Activated T-cell treated with anti-CD3 and anti-CD28 coated beads, Interleukin-2, amount 50 U/mL, for 72 hours (primary cell): ENCODE measurements around the gene INSRR. TPM values are rescaled to one million over a fixed set of nuclear protein-coding genes. Genes with fewer than 3 reads are reported as not detected.

Experiments
- ATAC-seq, 2 donors: fragments of 150-1000 bp; cut with Tn5 transposase; replicated peaks in 1 of 2; 2 replicates each; pipeline ENCODE4 v1.10.0; 2021; ENCODE audit warnings: moderate library complexity in 2 of 2, mild to moderate bottlenecking in 1 of 2
- DNase-seq, 2 donors: peaks; one replicate each; pipeline ENCODE4 v3.0.0; 2021 to 2022; ENCODE audit warnings: mixed read lengths in 1 of 2
- H3K27ac Mint-ChIP-seq: one replicate; pipeline ENCODE4 v1.8.0; 2022; ENCODE audit warnings: mild to moderate bottlenecking, moderate library complexity, mixed read lengths
- H3K27me3 Mint-ChIP-seq: one replicate; pipeline ENCODE4 v1.8.0; 2022; ENCODE audit warnings: low read depth, mixed read lengths
- H3K36me3 Mint-ChIP-seq, 2 donors: one replicate each; pipeline ENCODE4 v1.8.0; 2022; ENCODE audit warnings: mixed read lengths in 2 of 2, mild to moderate bottlenecking in 1 of 2; ENCODE audit not compliant: insufficient read depth in 2 of 2
- H3K4me1 Mint-ChIP-seq: one replicate; pipeline ENCODE4 v1.8.0; 2022; ENCODE audit warnings: low read depth, mixed read lengths
- H3K4me3 Mint-ChIP-seq, 2 donors: one replicate each; pipeline ENCODE4 v1.8.0; 2022; ENCODE audit warnings: mild to moderate bottlenecking in 2 of 2, mixed read lengths in 2 of 2, moderate library complexity in 2 of 2
- H3K9me3 Mint-ChIP-seq, 2 donors: one replicate each; pipeline ENCODE4 v1.8.0; 2022; ENCODE audit warnings: mixed read lengths in 2 of 2
- total RNA-seq, 2 donors: library from RNA; stranded (reverse); gene quantifications; one replicate each; pipeline ENCODE4 v1.2.3, GENCODE V29; 2022

INSRR gene
- total RNA-seq, result under 1 TPM; 0.17 to 0.30 TPM

DNA sequence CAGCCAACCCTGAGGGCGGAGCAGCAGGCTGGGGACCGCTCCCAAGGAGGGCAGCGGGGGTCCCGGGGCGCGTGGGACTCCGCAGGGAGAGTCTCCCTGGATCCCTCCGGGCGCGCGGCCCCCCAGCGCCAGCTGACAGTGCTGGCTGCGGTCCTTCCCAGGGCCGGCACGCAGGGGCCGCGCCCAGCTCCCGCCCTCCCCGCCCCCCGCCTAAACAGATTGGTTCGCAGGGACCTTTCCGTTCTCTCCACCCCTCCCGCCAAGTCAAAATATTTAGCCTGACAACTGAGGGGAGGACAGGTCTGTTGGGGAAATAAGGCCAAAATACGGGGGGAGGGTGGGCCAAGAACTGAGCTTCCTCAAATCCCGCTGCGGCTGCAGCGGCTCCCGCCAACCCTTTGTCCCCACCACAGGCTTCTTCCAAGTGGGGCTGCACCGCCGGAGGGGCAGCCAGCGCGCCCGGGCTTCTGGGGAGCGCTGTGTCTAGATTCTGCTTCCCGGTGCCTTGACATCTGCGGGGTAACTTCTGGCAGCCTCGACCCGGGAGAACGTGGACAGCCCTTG, at the start of gene INSRR:
Gene INSRR, minus strand, starts transcription at position 159 of the 564 bp plus-strand sequence. CDS start 496 bp downstream, outside the sequence.
- no peaks in the 10 kb centered on the region for H3K9me3 Mint-ChIP-seq
- H3K27me3 Mint-ChIP-seq, result peaks cover 55% of the 10 kb centered on the region
- no peak for ATAC-seq

GRCh38 chr1:156908541-156908940, 49.6 kb upstream of the INSRR start:
- Mint-ChIP-seq H3K4me1 (no peaks in the 10 kb centered on the region), H3K27me3 (peaks cover 10% of the 10 kb centered on the region), H3K27ac (no peak overlapping the region), H3K36me3 (no peaks in the 10 kb centered on the region), H3K4me3 (no peak overlapping the region), H3K9me3 (no peaks in the 10 kb centered on the region)
- ATAC-seq, result no peak
- no peak for DNase-seq

More for the DNA sequence above, at the start of gene INSRR:
- peaks cover 47% of the 10 kb centered on the region for H3K4me1 Mint-ChIP-seq
- peaks cover 0 to 2% of the 10 kb centered on the region in 2 donors for H3K36me3 Mint-ChIP-seq
- no peak within 1 kb of the TSS for H3K27ac Mint-ChIP-seq
- DNase-seq, result no peak
- H3K4me3 Mint-ChIP-seq, result peak within 1 kb of the TSS; percentile 86 to 91

GRCh38 chr1:156906206-156906906, 47.4 kb upstream of the INSRR start:
- H3K9me3 Mint-ChIP-seq, result no peaks in the 10 kb centered on the region
- no peaks in the 10 kb centered on the region for H3K36me3 Mint-ChIP-seq
- no peak overlapping the region for H3K4me3 Mint-ChIP-seq
- DNase-seq (no peak), ATAC-seq (no peak)
- no peaks in the 10 kb centered on the region for H3K4me1 Mint-ChIP-seq
- H3K27ac Mint-ChIP-seq, result no peak overlapping the region
- peaks cover 10% of the 10 kb centered on the region for H3K27me3 Mint-ChIP-seq

- Mint-ChIP-seq H3K4me1 (no peaks in the 10 kb centered on the region), H3K27ac (no peak overlapping the region), H3K9me3 (no peaks in the 10 kb centered on the region), H3K27me3 (peaks cover 4% of the 10 kb centered on the region), H3K4me3 (no peak overlapping the region), H3K36me3 (no peaks in the 10 kb centered on the region)
- DNase-seq (no peak), ATAC-seq (no peak)
Measured at GRCh38 chr1:156905651-156906050, 46.7 kb upstream of the INSRR start.

- no peaks in the 10 kb centered on the region for H3K9me3 Mint-ChIP-seq
Measured at GRCh38 chr1:156905176-156905575, 46.3 kb upstream of the INSRR start.

GRCh38 chr1:156904187-156904959, 45.5 kb upstream of the INSRR start:
- DNase-seq (no peak), ATAC-seq (no peak)
- Mint-ChIP-seq H3K4me3 (no peak overlapping the region), H3K27me3 (no peaks in the 10 kb centered on the region), H3K36me3 (no peaks in the 10 kb centered on the region), H3K9me3 (no peaks in the 10 kb centered on the region), H3K27ac (no peak overlapping the region), H3K4me1 (no peaks in the 10 kb centered on the region)

More at GRCh38 chr1:156905176-156905575, 46.3 kb upstream of the INSRR start:
- Mint-ChIP-seq H3K27me3 (no peaks in the 10 kb centered on the region), H3K4me1 (no peaks in the 10 kb centered on the region), H3K27ac (no peak overlapping the region), H3K36me3 (no peaks in the 10 kb centered on the region), H3K4me3 (no peak overlapping the region)
- ATAC-seq, result no peak
- DNase-seq, result no peak

DNA sequence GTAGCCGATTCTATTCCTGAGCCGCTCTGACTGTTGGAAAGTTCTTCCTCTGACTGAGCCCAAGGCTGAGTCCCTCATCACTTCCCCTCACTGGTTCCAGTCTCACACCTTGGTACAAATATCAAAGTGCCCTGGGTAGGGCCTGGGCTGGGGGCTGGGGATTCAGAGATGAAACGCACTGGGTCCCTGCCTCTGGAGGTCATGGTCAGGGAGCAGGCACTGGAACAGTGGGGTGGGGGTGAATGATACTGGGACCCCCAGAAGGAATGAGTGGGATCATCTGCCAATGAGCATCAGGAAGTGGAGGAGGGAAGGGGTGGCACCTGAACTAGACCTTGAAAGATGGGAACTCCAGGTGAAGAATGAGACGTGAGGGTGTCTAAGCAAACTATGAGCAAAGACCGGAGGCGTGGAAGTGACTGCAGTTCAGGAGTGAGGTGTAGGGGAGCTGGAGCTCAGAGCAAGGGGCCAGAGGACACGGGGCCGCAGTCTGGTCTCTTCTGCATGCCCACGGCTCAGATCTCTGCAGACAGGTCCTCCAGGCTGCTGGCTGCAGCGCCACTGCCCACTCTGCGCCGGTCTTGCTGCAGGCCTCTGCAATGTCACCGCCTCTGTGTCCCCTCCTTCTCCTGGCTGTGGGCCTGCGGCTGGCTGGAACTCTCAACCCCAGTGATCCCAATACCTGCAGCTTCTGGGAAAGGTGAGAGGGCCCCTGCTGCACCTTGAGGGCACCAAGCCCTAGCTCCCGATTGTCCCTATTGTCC, 44.6 kb upstream of the INSRR start:
- no peak overlapping the region for H3K4me3 Mint-ChIP-seq
- no peak for ATAC-seq
- peaks cover 8% of the 10 kb centered on the region for H3K27me3 Mint-ChIP-seq
- H3K4me1 Mint-ChIP-seq, result peaks cover 2% of the 10 kb centered on the region
- no peaks in the 10 kb centered on the region for H3K36me3 Mint-ChIP-seq
- H3K9me3 Mint-ChIP-seq, result no peaks in the 10 kb centered on the region
- H3K27ac Mint-ChIP-seq, result no peak overlapping the region
- no peak for DNase-seq

DNA sequence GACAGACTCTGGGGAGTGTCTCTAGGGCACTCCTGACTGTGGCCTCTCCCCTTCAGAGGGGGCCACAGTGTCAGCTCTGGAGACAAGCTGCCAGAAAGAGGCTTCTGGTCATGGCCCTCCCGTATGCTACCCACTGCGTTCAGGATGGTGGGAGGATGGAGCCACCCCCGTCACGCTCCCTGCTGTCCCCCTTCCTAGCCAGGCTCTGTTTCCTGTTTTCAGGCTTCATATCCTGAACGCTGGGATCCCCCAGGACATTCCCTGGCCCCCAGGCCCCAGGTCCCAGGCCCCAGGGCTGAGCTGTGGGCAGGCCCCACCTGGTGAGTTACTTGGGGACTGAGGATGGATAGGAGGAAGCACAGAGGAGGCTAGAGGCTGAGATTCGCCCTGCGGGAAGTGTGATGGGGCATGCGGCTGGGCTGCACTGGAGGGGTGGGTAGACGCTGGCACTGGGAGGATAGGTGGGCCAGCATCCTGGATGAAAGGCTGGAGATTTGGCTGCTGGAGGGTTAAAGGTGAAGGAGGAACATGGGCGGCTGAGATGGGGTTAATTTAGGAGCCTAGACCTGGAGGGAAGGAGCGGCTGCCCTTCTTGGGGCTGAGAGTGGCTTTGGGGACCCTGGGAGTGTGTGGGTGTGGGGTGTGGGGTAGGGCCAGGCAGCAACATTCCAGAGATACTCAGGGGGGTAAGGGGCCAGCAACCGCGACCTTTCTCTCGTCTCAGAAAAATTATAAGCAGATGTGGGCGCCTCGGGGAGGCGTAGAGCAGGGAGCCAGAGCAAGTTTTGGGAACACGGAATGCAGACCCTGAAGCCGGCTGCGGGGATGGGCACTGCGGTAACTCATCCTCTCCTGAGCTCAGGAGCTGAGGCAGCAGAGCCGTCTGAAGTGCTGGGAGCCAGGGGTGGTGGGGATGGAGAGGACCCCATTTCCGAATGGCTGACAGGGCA, 43.3 kb upstream of the INSRR start:
- ATAC-seq (no peak), DNase-seq (no peak)
- H3K4me3 Mint-ChIP-seq, result no peak overlapping the region
- H3K36me3 Mint-ChIP-seq, result no peaks in the 10 kb centered on the region
- H3K9me3 Mint-ChIP-seq, result no peaks in the 10 kb centered on the region
- peaks cover 18% of the 10 kb centered on the region for H3K27me3 Mint-ChIP-seq
- H3K4me1 Mint-ChIP-seq, result peaks cover 6% of the 10 kb centered on the region
- no peak overlapping the region for H3K27ac Mint-ChIP-seq

DNA sequence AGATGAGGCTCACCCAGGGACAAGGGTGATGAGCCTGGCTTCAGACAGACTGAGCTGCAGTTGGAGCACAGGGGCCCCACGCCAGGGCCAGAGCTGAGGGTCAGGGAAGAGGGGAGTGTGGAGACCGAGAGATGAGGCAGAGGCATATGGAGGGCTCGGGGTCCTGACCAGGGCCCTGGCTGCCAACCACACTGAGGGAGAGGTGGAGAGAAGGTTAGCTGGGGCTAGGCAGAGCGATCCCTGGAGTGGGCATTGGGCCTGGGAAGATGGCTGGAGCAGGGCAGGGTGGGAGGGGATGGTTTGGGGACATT, 42.6 kb upstream of the INSRR start:
- no peaks in the 10 kb centered on the region for H3K36me3 Mint-ChIP-seq
- DNase-seq (no peak), ATAC-seq (no peak)
- H3K4me3 Mint-ChIP-seq, result no peak overlapping the region
- H3K27ac Mint-ChIP-seq, result no peak overlapping the region
- H3K27me3 Mint-ChIP-seq, result peaks cover 24% of the 10 kb centered on the region
- peaks cover 6% of the 10 kb centered on the region for H3K4me1 Mint-ChIP-seq
- no peaks in the 10 kb centered on the region for H3K9me3 Mint-ChIP-seq

- ATAC-seq (no peak), DNase-seq (no peak)
- H3K4me3 Mint-ChIP-seq, result no peak overlapping the region
- peaks cover 6% of the 10 kb centered on the region for H3K4me1 Mint-ChIP-seq
- H3K27ac Mint-ChIP-seq, result no peak overlapping the region
- H3K36me3 Mint-ChIP-seq, result no peaks in the 10 kb centered on the region
- no peaks in the 10 kb centered on the region for H3K9me3 Mint-ChIP-seq
- H3K27me3 Mint-ChIP-seq, result peaks cover 24% of the 10 kb centered on the region
Measured at GRCh38 chr1:156900896-156901589, 42.1 kb upstream of the INSRR start.

DNA sequence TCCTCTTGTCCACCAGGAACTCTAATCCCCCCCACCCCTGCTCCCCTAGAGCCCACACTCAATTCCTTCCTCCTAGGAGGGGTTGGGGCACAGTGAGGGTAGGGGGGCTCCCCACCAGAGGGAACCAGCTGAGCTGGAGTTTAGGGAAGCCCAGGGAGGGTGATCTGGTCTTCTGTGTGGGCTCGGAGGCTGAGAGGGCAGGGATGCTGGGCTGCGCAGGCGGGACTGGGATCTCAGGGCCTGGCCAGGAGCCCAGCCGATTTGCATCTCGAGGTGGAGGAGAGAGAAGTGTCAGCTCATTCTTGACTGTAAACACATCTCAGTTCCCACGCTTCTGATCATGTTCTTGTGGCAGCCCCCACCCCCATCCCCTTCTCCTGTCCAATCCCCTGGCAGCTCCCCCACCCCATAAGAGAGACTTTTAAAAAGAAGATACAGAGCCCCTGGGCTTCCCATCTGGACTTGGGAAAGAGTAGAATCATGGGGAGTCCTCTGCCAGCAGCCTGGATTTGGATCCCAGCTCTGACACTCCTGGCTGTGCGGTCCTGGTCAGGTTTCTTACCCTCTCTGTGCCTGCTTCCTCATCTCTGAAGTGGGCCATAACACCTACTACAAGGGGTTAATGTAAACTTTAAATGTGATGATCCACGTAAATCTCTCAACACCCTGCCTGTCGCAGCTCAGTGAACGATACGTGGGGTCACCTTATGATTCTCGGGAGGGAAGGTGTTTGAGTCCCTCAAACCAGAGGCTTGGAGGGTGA, 41.2 kb upstream of the INSRR start:
- no peak for ATAC-seq
- H3K36me3 Mint-ChIP-seq, result no peaks in the 10 kb centered on the region
- DNase-seq, result no peak
- H3K27ac Mint-ChIP-seq, result no peak overlapping the region
- H3K4me3 Mint-ChIP-seq, result no peak overlapping the region
- peaks cover 6% of the 10 kb centered on the region for H3K4me1 Mint-ChIP-seq
- H3K9me3 Mint-ChIP-seq, result no peaks in the 10 kb centered on the region
- H3K27me3 Mint-ChIP-seq, result peaks cover 30% of the 10 kb centered on the region
